Esophagus squamous epithelium (tissue), 5 donors: ENCODE measurements around the gene WNT4. TPM values are rescaled to one million over a fixed set of nuclear protein-coding genes. Genes with fewer than 3 reads are reported as not detected.

Experiments
- DNase-seq: peaks from one replicate; lab custom pipeline; 2025; lab: John Stamatoyannopoulos, UW
- H3K27ac ChIP-seq, 4 donors: fragments of 200-600 bp; sonication (generic); one replicate each; pipeline ENCODE4 v1.5.1; 2016 to 2019; ENCODE audit warnings: mild to moderate bottlenecking in 1 of 4
- H3K27me3 ChIP-seq, 4 donors: fragments of 200-600 bp; sonication (generic); 1 replicate in 3 of 4; 2 replicates in 1 of 4; pipeline versions ENCODE4 v1.5.1 to v1.6.0; 2017 to 2021; ENCODE audit warnings: antibody characterized with exemption in 1 of 4
- H3K36me3 ChIP-seq, 3 donors: fragments of 200-600 bp; sonication (generic); one replicate each; pipeline ENCODE4 v1.5.1; 2016 to 2019
- H3K4me1 ChIP-seq, 3 donors: fragments of 200-600 bp; sonication (generic); one replicate each; pipeline ENCODE4 v1.5.1; 2017 to 2019
- H3K4me3 ChIP-seq, 4 donors: fragments of 200-600 bp; sonication (generic); 1 replicate in 3 of 4; 2 replicates in 1 of 4; pipeline ENCODE4 v1.5.1; 2016 to 2019; ENCODE audit warnings: mild to moderate bottlenecking in 2 of 4, moderate library complexity in 1 of 4
- H3K9me3 ChIP-seq, 3 donors: fragments of 200-600 bp; sonication (generic); one replicate each; pipeline ENCODE4 v1.5.1; 2016 to 2019
- CTCF ChIP-seq, 6 experiments: fragments of 450-650 bp in 4 of 6; fragments of 200-600 bp in 2 of 6; sonication (generic) in 2 of 6; IDR thresholded peaks; one replicate each; pipeline ENCODE4 v1.5.1; 2016 to 2019; ENCODE audit warnings: antibody characterized with exemption in 6 of 6, mild to moderate bottlenecking in 4 of 6, moderate library complexity in 4 of 6
- POLR2A ChIP-seq, 4 donors: fragments of 450-650 bp; IDR thresholded peaks; one replicate each; pipeline ENCODE4 v1.6.1; 2017; ENCODE audit warnings: antibody characterized with exemption in 4 of 4, mild to moderate bottlenecking in 4 of 4, moderate library complexity in 3 of 4
- WGBS, 2 donors: methylation state at CpG; one replicate each; pipeline ENCODE4 v1.1.5; 2018; 5-methylcytosine and 5-hydroxymethylcytosine counted together
- intact Hi-C: fragments of 100-400 bp; cut with DNase I; formaldehyde crosslinking; loops from one replicate; pipeline ENCODE4 v1.15.0; 2022
- total RNA-seq, 4 donors: library from RNA; depleted of rRNA; stranded (reverse); fragments of >200 nt; gene quantifications; one replicate each; pipeline ENCODE4 v1.1.0, GENCODE V29; 2016
- donor health status: DM: yes; HTN: yes; CAD: no.

The WNT4 gene
- total RNA-seq, 4 donors from 2014 or later: 4.8 to 11.9 (median 6.6) TPM

GRCh38 chr1:22077728-22078127 lies 65.2 kb downstream of the WNT4 start:
- intact Hi-C loops: no loop called here
- H3K4me1 ChIP-seq: peaks cover 7 to 92% (median 40%) of the 10 kb centered on the region in 3 donors
- no peaks in the 10 kb centered on the region for H3K9me3 ChIP-seq
- H3K4me3 ChIP-seq: no peak overlapping the region
- no peaks in the 10 kb centered on the region for H3K27me3 ChIP-seq
- H3K27ac ChIP-seq: no peak overlapping the region
- no peak for TF ChIP-seq POLR2A (IDR thresholded peaks at IDR 0.05)
- no peak for TF ChIP-seq CTCF (IDR thresholded peaks at IDR 0.05)
- H3K36me3 ChIP-seq: peaks cover 0 to 69% (median 5%) of the 10 kb centered on the region in 3 donors
- WGBS, 2 donors: 19 to 26% methylated on average over 5 of the region's 5 CpGs
- no peak for DNase-seq

DNA sequence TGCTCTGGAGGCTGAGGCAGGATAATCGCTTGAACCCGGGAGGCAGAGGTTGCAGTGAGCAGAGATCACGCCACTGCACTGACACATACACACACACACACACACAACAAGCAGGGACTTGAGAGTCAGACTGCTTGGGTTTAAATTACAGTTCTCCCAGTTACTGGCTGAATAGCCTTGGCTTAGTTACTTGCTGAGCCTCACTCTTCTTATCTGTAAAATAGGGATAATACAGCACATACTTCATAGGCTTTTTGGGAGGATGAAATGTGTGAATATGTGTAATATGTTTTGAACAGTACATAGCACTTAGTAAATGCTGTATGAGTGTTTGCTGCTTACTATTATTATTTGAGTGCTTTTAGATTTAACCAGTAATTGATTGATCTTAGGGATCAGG lies 66.6 kb downstream of the WNT4 start:
- intact Hi-C loops: no loop called here
- H3K9me3 ChIP-seq: no peaks in the 10 kb centered on the region
- peaks cover 0 to 62% (median 5%) of the 10 kb centered on the region in 3 donors for H3K36me3 ChIP-seq
- no peaks in the 10 kb centered on the region for H3K27me3 ChIP-seq
- WGBS, 2 donors: 61% methylated on average over 3 of the region's 3 CpGs; no CpG with 5 or more reads in 1 of the 2 donors
- TF ChIP-seq CTCF (IDR thresholded peaks at IDR 0.05) (no peak), POLR2A (IDR thresholded peaks at IDR 0.05) (no peak)
- no peak overlapping the region for H3K4me3 ChIP-seq
- peaks cover 7 to 99% (median 40%) of the 10 kb centered on the region in 3 donors for H3K4me1 ChIP-seq
- no peak for DNase-seq
- H3K27ac ChIP-seq: peak overlapping the region in 2 of 4 donors; percentile 13 to 19

GRCh38 chr1:22075718-22076117 lies 67.2 kb downstream of the WNT4 start:
- H3K27ac ChIP-seq: peak overlapping the region in 2 of 4 donors; percentile 13 to 19
- H3K27me3 ChIP-seq: no peaks in the 10 kb centered on the region
- peaks cover 7 to 99% (median 34%) of the 10 kb centered on the region in 3 donors for H3K4me1 ChIP-seq
- 20 to 44% methylated on average over 2 of the region's 2 CpGs for whole genome bisulfite sequencing, 2 donors
- no peak overlapping the region for H3K4me3 ChIP-seq
- no peak for DNase-seq
- no peaks in the 10 kb centered on the region for H3K9me3 ChIP-seq
- TF ChIP-seq CTCF (IDR thresholded peaks at IDR 0.05): no peak
- no peak for TF ChIP-seq POLR2A (IDR thresholded peaks at IDR 0.05)
- intact Hi-C loops: no loop called here
- H3K36me3 ChIP-seq: peaks cover 0 to 61% (median 5%) of the 10 kb centered on the region in 3 donors

DNA sequence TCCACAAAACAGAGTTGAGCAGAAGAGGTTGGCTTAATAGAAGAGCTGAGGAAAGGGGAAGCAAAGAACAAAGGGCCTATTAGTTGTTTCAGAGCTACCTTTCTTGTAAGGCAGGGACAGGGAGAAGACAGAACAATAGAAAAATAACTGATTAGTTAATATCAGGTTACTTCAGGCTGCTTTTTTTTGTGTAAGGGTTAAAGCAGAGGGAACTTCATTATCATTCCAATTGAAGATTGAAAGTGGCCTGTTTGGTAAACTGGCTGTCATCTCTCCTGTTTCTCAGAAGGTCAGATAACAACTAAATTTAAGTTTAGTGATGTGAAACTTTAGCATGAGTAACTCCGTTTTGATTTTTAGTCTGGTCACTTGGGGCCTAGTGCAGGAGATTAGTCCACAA lies 68.1 kb downstream of the WNT4 start:
- Histone ChIP-seq H3K4me1 (peaks cover 10 to 100% (median 38%) of the 10 kb centered on the region in 3 donors), H3K27ac (no peak overlapping the region)

DNA sequence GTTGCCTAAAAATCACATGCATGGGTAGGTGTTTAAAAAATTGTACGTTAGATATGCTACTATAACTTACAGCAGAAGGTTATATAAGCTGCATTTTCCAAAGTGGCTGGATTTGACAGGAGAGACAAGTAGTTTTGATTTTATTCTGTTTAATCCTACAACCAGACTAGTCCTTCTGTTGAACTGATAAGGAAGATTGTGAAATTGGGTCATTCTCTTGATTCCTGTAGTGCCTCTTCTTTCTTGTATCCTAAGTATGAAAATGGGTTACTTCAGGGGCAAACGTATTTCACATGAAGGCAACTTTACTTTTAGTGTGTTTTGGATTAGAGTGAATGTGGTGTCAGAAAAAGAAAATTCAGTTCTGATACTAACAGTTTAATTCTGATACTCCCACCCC lies 71.4 kb downstream of the WNT4 start:
- Histone ChIP-seq H3K4me1 (peaks cover 18 to 100% (median 54%) of the 10 kb centered on the region in 3 donors), H3K27ac (no peak overlapping the region), H3K27me3 (no peaks in the 10 kb centered on the region), H3K9me3 (no peaks in the 10 kb centered on the region), H3K4me3 (no peak overlapping the region), H3K36me3 (peaks cover 0 to 40% (median 0%) of the 10 kb centered on the region in 3 donors)
- intact Hi-C loops: no loop called here
- no peak for TF ChIP-seq CTCF (IDR thresholded peaks at IDR 0.05)
- TF ChIP-seq POLR2A (IDR thresholded peaks at IDR 0.05): no peak
- 73 to 77% methylated on average over 2 of the region's 2 CpGs for WGBS, 2 donors
- no peak for DNase-seq

More for the DNA sequence above, 68.1 kb downstream of the WNT4 start:
- 20 to 25% methylated on average over 1 of the region's 1 CpG for WGBS, 2 donors
- intact Hi-C loops: no loop called here
- H3K36me3 ChIP-seq: peaks cover 0 to 52% (median 5%) of the 10 kb centered on the region in 3 donors
- no peak for DNase-seq
- TF ChIP-seq CTCF (IDR thresholded peaks at IDR 0.05) (no peak), POLR2A (IDR thresholded peaks at IDR 0.05) (no peak)
- no peaks in the 10 kb centered on the region for H3K9me3 ChIP-seq
- H3K27me3 ChIP-seq: no peaks in the 10 kb centered on the region
- no peak overlapping the region for H3K4me3 ChIP-seq

Other genes with a start within 250 kb of the WNT4 start
- gene HSPG2, start 205.8 kb downstream of the WNT4 start, total RNA-seq: 100 to 1,000 TPM in 1 of 4 donors, 10 to 100 TPM in 3; 44.9 to 107 (median 54.2) TPM
- gene CELA3B, start 166.1 kb downstream of the WNT4 start, total RNA-seq: not detected
- gene CELA3A, start 141.4 kb downstream of the WNT4 start, total RNA-seq: not detected
- gene CDC42, start 90.4 kb downstream of the WNT4 start, total RNA-seq: 100 to 1,000 TPM; 157 to 259 (median 192) TPM